Muscle layer of colon (tissue), 2 donors: ENCODE results near the gene FAF1.

ENCODE experiments used
- H3K27ac ChIP-seq: one replicate; pipeline ENCODE4 v1.7.0; 2013; ENCODE audit warnings: low read depth, mild to moderate bottlenecking, low read length, moderate library complexity
- H3K27me3 ChIP-seq, 2 donors: one replicate each; pipeline ENCODE4 v1.7.0; 2013; ENCODE audit warnings: low read length in 2 of 2, mild to moderate bottlenecking in 2 of 2; ENCODE audit not compliant: insufficient read depth in 2 of 2, control insufficient read depth in 1 of 2
- H3K36me3 ChIP-seq: one replicate; pipeline ENCODE4 v1.7.0; 2013; ENCODE audit warnings: mild to moderate bottlenecking, low read length; ENCODE audit not compliant: insufficient read depth
- H3K4me1 ChIP-seq: one replicate; pipeline ENCODE4 v1.7.0; 2013; ENCODE audit warnings: mild to moderate bottlenecking, low read length; ENCODE audit not compliant: insufficient read depth
- H3K4me3 ChIP-seq, 2 donors: one replicate each; pipeline ENCODE4 v1.7.0; 2013; ENCODE audit warnings: low read length in 2 of 2, low read depth in 1 of 2, mild to moderate bottlenecking in 1 of 2, moderate library complexity in 1 of 2
- H3K9ac ChIP-seq: one replicate; pipeline ENCODE4 v1.7.0; 2013; ENCODE audit warnings: low read length
- H3K9me3 ChIP-seq: one replicate; pipeline ENCODE4 v1.7.0; 2013; ENCODE audit warnings: mild to moderate bottlenecking, low read length
- donor health status: abdominal sarcoma.
- donor health status: Adenocarcinoma of cecum.

FAF1 gene

GRCh38 chr1:50860256-50860655 is 99.8 kb downstream of the FAF1 start:
- H3K9ac ChIP-seq, result no peak overlapping the region
- H3K27ac ChIP-seq, result no peak overlapping the region
- H3K4me1 ChIP-seq, result no peaks in the 10 kb centered on the region
- H3K36me3 ChIP-seq, result no peaks in the 10 kb centered on the region
- no peaks in the 10 kb centered on the region for H3K27me3 ChIP-seq
- H3K4me3 ChIP-seq, result no peak overlapping the region
- peaks cover 8% of the 10 kb centered on the region for H3K9me3 ChIP-seq

GRCh38 chr1:50859657-50860056 is 100.4 kb downstream of the FAF1 start:
- no peaks in the 10 kb centered on the region for H3K36me3 ChIP-seq

GRCh38 chr1:50858761-50859160 is 101.3 kb downstream of the FAF1 start:
- Histone ChIP-seq H3K36me3 (no peaks in the 10 kb centered on the region), H3K9ac (no peak overlapping the region), H3K4me3 (no peak overlapping the region), H3K27ac (no peak overlapping the region), H3K9me3 (peaks cover 8% of the 10 kb centered on the region), H3K27me3 (no peaks in the 10 kb centered on the region), H3K4me1 (no peaks in the 10 kb centered on the region)

More at GRCh38 chr1:50859657-50860056, 100.4 kb downstream of the FAF1 start:
- H3K4me3 ChIP-seq, result no peak overlapping the region
- no peaks in the 10 kb centered on the region for H3K27me3 ChIP-seq
- H3K27ac ChIP-seq, result no peak overlapping the region
- H3K9me3 ChIP-seq, result peaks cover 8% of the 10 kb centered on the region
- no peaks in the 10 kb centered on the region for H3K4me1 ChIP-seq
- H3K9ac ChIP-seq, result no peak overlapping the region

GRCh38 chr1:50857702-50858101 is 102.4 kb downstream of the FAF1 start:
- peaks cover 8% of the 10 kb centered on the region for H3K9me3 ChIP-seq
- H3K4me3 ChIP-seq, result no peak overlapping the region
- no peaks in the 10 kb centered on the region for H3K4me1 ChIP-seq
- no peaks in the 10 kb centered on the region for H3K27me3 ChIP-seq
- no peak overlapping the region for H3K27ac ChIP-seq
- H3K36me3 ChIP-seq, result no peaks in the 10 kb centered on the region
- no peak overlapping the region for H3K9ac ChIP-seq

GRCh38 chr1:50853325-50853724 is 106.7 kb downstream of the FAF1 start:
- Histone ChIP-seq H3K4me3 (no peak overlapping the region), H3K36me3 (no peaks in the 10 kb centered on the region), H3K9me3 (no peaks in the 10 kb centered on the region), H3K27me3 (no peaks in the 10 kb centered on the region), H3K27ac (no peak overlapping the region), H3K9ac (no peak overlapping the region), H3K4me1 (no peaks in the 10 kb centered on the region)

- Histone ChIP-seq H3K36me3 (no peaks in the 10 kb centered on the region), H3K4me3 (no peak overlapping the region), H3K9ac (no peak overlapping the region), H3K27ac (no peak overlapping the region), H3K27me3 (no peaks in the 10 kb centered on the region), H3K9me3 (no peaks in the 10 kb centered on the region), H3K4me1 (no peaks in the 10 kb centered on the region)
Observed at GRCh38 chr1:50852889-50853288, 107.2 kb downstream of the FAF1 start.

- Histone ChIP-seq H3K36me3 (no peaks in the 10 kb centered on the region), H3K27me3 (no peaks in the 10 kb centered on the region), H3K4me3 (no peak overlapping the region), H3K27ac (no peak overlapping the region), H3K9ac (no peak overlapping the region), H3K9me3 (no peaks in the 10 kb centered on the region), H3K4me1 (no peaks in the 10 kb centered on the region)
Observed at GRCh38 chr1:50851466-50851865, 108.6 kb downstream of the FAF1 start.

- H3K36me3 ChIP-seq, result no peaks in the 10 kb centered on the region
- H3K27ac ChIP-seq, result no peak overlapping the region
- no peaks in the 10 kb centered on the region for H3K4me1 ChIP-seq
- H3K4me3 ChIP-seq, result no peak overlapping the region
- no peaks in the 10 kb centered on the region for H3K27me3 ChIP-seq
- H3K9me3 ChIP-seq, result no peaks in the 10 kb centered on the region
- H3K9ac ChIP-seq, result no peak overlapping the region
Observed at GRCh38 chr1:50851034-50851433, 109.0 kb downstream of the FAF1 start.

GRCh38 chr1:50847303-50847702 is 112.8 kb downstream of the FAF1 start:
- no peaks in the 10 kb centered on the region for H3K9me3 ChIP-seq
- H3K4me1 ChIP-seq, result peaks cover under 1% of the 10 kb centered on the region
- no peaks in the 10 kb centered on the region for H3K27me3 ChIP-seq
- no peak overlapping the region for H3K4me3 ChIP-seq
- no peaks in the 10 kb centered on the region for H3K36me3 ChIP-seq
- H3K27ac ChIP-seq, result no peak overlapping the region
- H3K9ac ChIP-seq, result no peak overlapping the region

- no peak overlapping the region for H3K4me3 ChIP-seq
- no peaks in the 10 kb centered on the region for H3K9me3 ChIP-seq
- H3K36me3 ChIP-seq, result no peaks in the 10 kb centered on the region
- H3K9ac ChIP-seq, result no peak overlapping the region
- H3K4me1 ChIP-seq, result peaks cover 10% of the 10 kb centered on the region
- H3K27ac ChIP-seq, result no peak overlapping the region
- no peaks in the 10 kb centered on the region for H3K27me3 ChIP-seq
Observed at GRCh38 chr1:50846224-50846839, 113.7 kb downstream of the FAF1 start.

GRCh38 chr1:50841791-50842387 is 118.2 kb downstream of the FAF1 start:
- Histone ChIP-seq H3K4me1 (peaks cover 11% of the 10 kb centered on the region), H3K4me3 (no peak overlapping the region), H3K9me3 (no peaks in the 10 kb centered on the region), H3K27ac (no peak overlapping the region), H3K36me3 (no peaks in the 10 kb centered on the region), H3K9ac (no peak overlapping the region), H3K27me3 (no peaks in the 10 kb centered on the region)

- no peak overlapping the region for H3K27ac ChIP-seq
- H3K9me3 ChIP-seq, result no peaks in the 10 kb centered on the region
- no peaks in the 10 kb centered on the region for H3K4me1 ChIP-seq
- no peaks in the 10 kb centered on the region for H3K27me3 ChIP-seq
- H3K9ac ChIP-seq, result no peak overlapping the region
- no peaks in the 10 kb centered on the region for H3K36me3 ChIP-seq
- H3K4me3 ChIP-seq, result no peak overlapping the region
Observed at GRCh38 chr1:50836117-50836516, 124.0 kb downstream of the FAF1 start.
